H1 (cell line): ENCODE measurements around the gene ARID4A. TPM values are rescaled to one million over a fixed set of nuclear protein-coding genes. Genes with fewer than 3 reads are reported as not detected.

Source experiments
- CTCF ChIA-PET: fragments of 300-600 bp; sonication (Branson Sonifier 250); formaldehyde crosslinking; loops from one replicate; lab custom pipeline; 2021; ENCODE audit not compliant: partially characterized antibody; lab: Charles Lee
- POLR2A ChIA-PET: fragments of 300-600 bp; sonication (Branson Sonifier 250); formaldehyde crosslinking; loops from one replicate; lab custom pipeline; 2021; ENCODE audit warnings: inconsistent platforms; ENCODE audit not compliant: partially characterized antibody; lab: Charles Lee
- DNase-seq, 2 experiments: peaks; one replicate each; pipeline versions ENCODE4 v3.0.0 to v3.0.0-alpha.2; 2010 to 2022; ENCODE audit warnings: low spot score in 2 of 2, low read depth in 1 of 2, mixed read lengths in 1 of 2
- FAIRE-seq: peaks from 2 replicates; lab custom pipeline; 2011; peaks lifted over from hg19 to GRCh38; lab: Jason Lieb, UNC
- H2AFZ ChIP-seq: 2 replicates; pipeline ENCODE4 v1.8.1; 2012; ENCODE audit warnings: low read length, inconsistent platforms
- H2AK5ac ChIP-seq: 2 replicates; pipeline ENCODE4 v1.6.1; 2013; ENCODE audit warnings: low read depth, low read length
- H2BK120ac ChIP-seq: replicated peaks from 2 replicates; pipeline ENCODE3; 2013; ENCODE audit warnings: low read depth, low read length, inconsistent platforms
- H2BK12ac ChIP-seq: 2 replicates; pipeline ENCODE4 v1.6.1; 2013; ENCODE audit warnings: low read depth, low read length
- H2BK15ac ChIP-seq: 2 replicates; pipeline ENCODE4 v1.6.1; 2013; ENCODE audit warnings: low read length
- H2BK20ac ChIP-seq: 2 replicates; pipeline ENCODE4 v1.6.1; 2013; ENCODE audit warnings: low read length
- H2BK5ac ChIP-seq: 2 replicates; pipeline ENCODE4 v1.6.1; 2013; ENCODE audit warnings: low read depth, low read length
- H3K14ac ChIP-seq: 2 replicates; pipeline ENCODE4 v1.6.1; 2013; ENCODE audit warnings: inconsistent platforms; ENCODE audit not compliant: insufficient read length
- H3K18ac ChIP-seq: 2 replicates; pipeline ENCODE4 v1.6.1; 2013; ENCODE audit warnings: low read length; ENCODE audit errors: extremely low read depth
- H3K23ac ChIP-seq: 2 replicates; pipeline ENCODE4 v1.6.1; 2013; ENCODE audit warnings: inconsistent platforms; ENCODE audit not compliant: insufficient read length
- H3K23me2 ChIP-seq: 2 replicates; pipeline ENCODE4 v1.6.1; 2013; ENCODE audit warnings: low read depth, low read length
- H3K27ac ChIP-seq: 2 replicates; pipeline ENCODE4 v1.6.1; 2011; ENCODE audit warnings: low read depth, low read length, inconsistent platforms
- H3K27me3 ChIP-seq, 4 experiments: replicated peaks in 1 of 4; 1 replicate in 1 of 4; 2 replicates in 3 of 4; pipeline versions ENCODE4 v1.6.1 to v1.8.1; 2011 to 2013; ENCODE audit warnings: low read length in 3 of 4, mild to moderate bottlenecking in 3 of 4, inconsistent platforms in 2 of 4, mixed read lengths in 2 of 4, moderate library complexity in 1 of 4; ENCODE audit not compliant: control insufficient read depth in 3 of 4, insufficient read depth in 3 of 4; ENCODE audit errors: extremely low read depth in 1 of 4
- H3K36me3 ChIP-seq, 4 experiments: 2 replicates each; pipeline versions ENCODE4 v1.6.1 to v1.8.1; 2011 to 2013; ENCODE audit warnings: mild to moderate bottlenecking in 4 of 4, low read length in 3 of 4, moderate library complexity in 2 of 4, control low read depth in 1 of 4, inconsistent platforms in 1 of 4; ENCODE audit not compliant: insufficient read depth in 4 of 4, control insufficient read depth in 2 of 4
- H3K4ac ChIP-seq: replicated peaks from 2 replicates; pipeline ENCODE3; 2013; ENCODE audit warnings: low read length, low read depth, mixed read lengths, inconsistent platforms; ENCODE audit not compliant: insufficient read length
- H3K4me1 ChIP-seq, 4 experiments: replicated peaks in 1 of 4; 1 replicate in 1 of 4; 2 replicates in 3 of 4; pipeline versions ENCODE4 v1.6.1 to v1.8.1; 2011 to 2013; ENCODE audit warnings: low read length in 3 of 4, inconsistent platforms in 2 of 4, mixed read lengths in 1 of 4; ENCODE audit not compliant: insufficient read depth in 4 of 4, control insufficient read depth in 3 of 4
- H3K4me2 ChIP-seq, 2 experiments: 2 replicates each; pipeline versions ENCODE4 v1.6.1 to v1.8.1; 2011 to 2013; ENCODE audit warnings: low read depth in 2 of 2, low read length in 2 of 2, control low read depth in 1 of 2, inconsistent platforms in 1 of 2, mild to moderate bottlenecking in 1 of 2; ENCODE audit not compliant: insufficient read depth in 1 of 2
- H3K4me3 ChIP-seq, 4 experiments: fragments of 200-600, 300-600 bp in 1 of 4; sonication (generic), shearing (Covaris generic), sonication (Bioruptor Twin) in 1 of 4; 2 replicates each; pipeline versions ENCODE4 v1.5.1 to v1.8.1; 2011 to 2016; ENCODE audit warnings: low read length in 4 of 4, low read depth in 3 of 4, control low read depth in 2 of 4, inconsistent platforms in 2 of 4, mild to moderate bottlenecking in 2 of 4, mixed read lengths in 1 of 4, moderate library complexity in 1 of 4; ENCODE audit not compliant: insufficient read depth in 2 of 4; ENCODE audit errors: extremely low read depth in 1 of 4
- H3K56ac ChIP-seq: replicated peaks from 2 replicates; pipeline ENCODE3; 2013; ENCODE audit warnings: low read depth, mild to moderate bottlenecking, mixed read lengths, low read length, inconsistent platforms; ENCODE audit not compliant: insufficient read length
- H3K79me1 ChIP-seq: 2 replicates; pipeline ENCODE4 v1.6.1; 2013; ENCODE audit warnings: low read depth, low read length, control low read depth
- H3K79me2 ChIP-seq, 2 experiments: 2 replicates each; pipeline versions ENCODE4 v1.6.1 to v1.8.1; 2012 to 2013; ENCODE audit warnings: low read length in 2 of 2, mild to moderate bottlenecking in 2 of 2, inconsistent platforms in 1 of 2; ENCODE audit not compliant: insufficient read depth in 2 of 2, control insufficient read depth in 1 of 2
- H3K9ac ChIP-seq, 4 experiments: replicated peaks in 1 of 4; 1 replicate in 1 of 4; 2 replicates in 3 of 4; pipeline versions ENCODE4 v1.6.1 to v1.8.1; 2011 to 2013; ENCODE audit warnings: low read depth in 3 of 4, low read length in 3 of 4, control low read depth in 2 of 4, mild to moderate bottlenecking in 2 of 4, moderate library complexity in 2 of 4, inconsistent platforms in 1 of 4; ENCODE audit errors: extremely low read depth in 1 of 4
- H3K9me3 ChIP-seq, 2 experiments: 2 replicates each; pipeline versions ENCODE4 v1.6.1 to v1.8.1; 2012 to 2013; ENCODE audit warnings: mild to moderate bottlenecking in 2 of 2, moderate library complexity in 2 of 2, control low read depth in 1 of 2, inconsistent platforms in 1 of 2, low read depth in 1 of 2, low read length in 1 of 2, mixed read lengths in 1 of 2; ENCODE audit not compliant: insufficient read depth in 2 of 2
- H4K20me1 ChIP-seq, 2 experiments: replicated peaks in 1 of 2; 2 replicates each; pipeline versions ENCODE3 to v1.8.1; 2011 to 2013; ENCODE audit warnings: inconsistent platforms in 2 of 2, low read length in 2 of 2, mild to moderate bottlenecking in 1 of 2; ENCODE audit not compliant: insufficient read depth in 2 of 2, control insufficient read depth in 1 of 2
- H4K5ac ChIP-seq: 2 replicates; pipeline ENCODE4 v1.6.1; 2013; ENCODE audit warnings: low read length, low read depth, mixed read lengths, inconsistent platforms; ENCODE audit not compliant: insufficient read length
- H4K8ac ChIP-seq: 2 replicates; pipeline ENCODE4 v1.8.0; 2013; ENCODE audit warnings: mild to moderate bottlenecking, moderate library complexity, low read length, inconsistent platforms; ENCODE audit not compliant: insufficient read depth; ENCODE audit errors: extremely low read depth
- H4K91ac ChIP-seq: replicated peaks from 2 replicates; pipeline ENCODE3; 2013; ENCODE audit warnings: low read length, mixed read lengths, inconsistent platforms; ENCODE audit not compliant: insufficient read length
- ASH2L ChIP-seq: fragments of 200-600, 300-600 bp; sonication (generic); IDR thresholded peaks from one replicate; pipeline ENCODE4 v1.7.1; 2017; ENCODE audit warnings: low read length
- BCL11A ChIP-seq, 2 experiments: IDR thresholded peaks; one replicate each; pipeline ENCODE4 v1.6.1; 2011; ENCODE audit warnings: low read depth in 2 of 2, low read length in 2 of 2, mild to moderate bottlenecking in 2 of 2
- EZH2 ChIP-seq: fragments of 200-600 bp; sonication (generic); IDR thresholded peaks from 2 replicates; pipeline ENCODE4 v1.7.1; 2012; ENCODE audit warnings: low read depth, mild to moderate bottlenecking, moderate library complexity, low read length, inconsistent platforms; ENCODE audit not compliant: severe bottlenecking
- GABPA ChIP-seq: IDR thresholded peaks from 2 replicates; pipeline ENCODE4 v1.6.1; 2011; ENCODE audit warnings: mild to moderate bottlenecking, low read length, moderate library complexity, borderline replicate concordance; ENCODE audit not compliant: insufficient read depth
- POLR2AphosphoS5 ChIP-seq: IDR thresholded peaks from 2 replicates; pipeline ENCODE4 v1.6.1; 2011; ENCODE audit warnings: low read depth, low read length
- SIRT6 ChIP-seq: IDR thresholded peaks from one replicate; pipeline ENCODE4 v1.7.1; 2012; ENCODE audit warnings: low read length, inconsistent platforms
- USF2 ChIP-seq: IDR thresholded peaks from 2 replicates; pipeline ENCODE4 v1.6.1; 2011; ENCODE audit warnings: low read length, improper control_type of control experiment
- WGBS, 2 experiments: shearing (Covaris generic) in 1 of 2; methylation state at CpG; one replicate each; pipeline versions ENCODE4 v1.1.6 to v1.1.7; 2013 to 2015; ENCODE audit warnings: low lambda C conversion rate in 2 of 2, mixed read lengths in 2 of 2, inconsistent platforms in 1 of 2, low coverage in 1 of 2, missing lambda C conversion rate in 1 of 2; ENCODE audit not compliant: insufficient replicate concordance in 2 of 2, insufficient coverage in 1 of 2, insufficient read length in 1 of 2; ENCODE audit errors: extremely low coverage in 1 of 2, missing lambda C conversion rate in 1 of 2; 5-methylcytosine and 5-hydroxymethylcytosine counted together
- polyA plus RNA-seq, 7 experiments: library from polyadenylated mRNA; depleted of rRNA in 3 of 7; stranded (reverse) in 5 of 7; unstranded in 2 of 7; fragments of >200 nt in 5 of 7; fragments of 200-250 nt in 2 of 7; gene quantifications; 1 replicate in 5 of 7; 2 replicates in 1 of 7; 4 replicates in 1 of 7; pipeline versions ENCODE4 v1.2.1 to v1.2.3, GENCODE V29; 2011 to 2013; ENCODE audit warnings: missing spikeins in 2 of 7, mixed read lengths in 2 of 7
- total RNA-seq: library from RNA; stranded (reverse); fragmentation: NEBNext Ultra II Directional; extraction: Animal tissue kit (Norgen Biotek cat#: 25700); gene quantifications from 2 replicates; pipeline ENCODE4 v1.2.1, GENCODE V29; 2021
- TF ChIP-seq, protein P1 (sequence below): IDR thresholded peaks from 2 replicates; pipeline ENCODE4 v1.6.1; 2011; ENCODE audit warnings: low read depth, mild to moderate bottlenecking, low read length; ENCODE audit not compliant: insufficient read depth
- TF ChIP-seq, protein P2 (sequence below): IDR thresholded peaks from 2 replicates; pipeline ENCODE4 v1.6.1; 2012; ENCODE audit warnings: inconsistent platforms

The ARID4A gene
- total and polyA plus RNA-seq, 2 of the 8 experiments (the other 6 are each of a cell fraction or from before 2014, with no cell fraction given): 2.1 to 14.6 TPM

GRCh38 chr14:58258156-58258555 lies 40.2 kb upstream of the ARID4A start:
- Histone ChIP-seq H2AK5ac (no peak overlapping the region), H4K8ac (no peak overlapping the region), H3K23ac (no peak overlapping the region), H3K4me3 (no peak overlapping the region)
- no peak for FAIRE-seq
- TF ChIP-seq EZH2 (no peak), BCL11A (IDR thresholded peaks at IDR 0.05; ENCODE audit: low read depth in 2 of 2, low read length in 2 of 2) (no peak), GABPA (no peak), SIRT6 (no peak), USF2 (no peak), ASH2L (no peak), POLR2AphosphoS5 (no peak)
- TF ChIP-seq, protein P1, sequence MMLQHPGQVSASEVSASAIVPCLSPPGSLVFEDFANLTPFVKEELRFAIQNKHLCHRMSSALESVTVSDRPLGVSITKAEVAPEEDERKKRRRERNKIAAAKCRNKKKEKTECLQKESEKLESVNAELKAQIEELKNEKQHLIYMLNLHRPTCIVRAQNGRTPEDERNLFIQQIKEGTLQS: no peak
- TF ChIP-seq, protein P2, sequence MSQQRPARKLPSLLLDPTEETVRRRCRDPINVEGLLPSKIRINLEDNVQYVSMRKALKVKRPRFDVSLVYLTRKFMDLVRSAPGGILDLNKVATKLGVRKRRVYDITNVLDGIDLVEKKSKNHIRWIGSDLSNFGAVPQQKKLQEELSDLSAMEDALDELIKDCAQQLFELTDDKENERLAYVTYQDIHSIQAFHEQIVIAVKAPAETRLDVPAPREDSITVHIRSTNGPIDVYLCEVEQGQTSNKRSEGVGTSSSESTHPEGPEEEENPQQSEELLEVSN: no peak
- TF ChIP-seq, all 59 proteins: peak for 0
- H2BK20ac ChIP-seq: no peak overlapping the region
- H3K79me1 ChIP-seq: no peaks in the 10 kb centered on the region; the same call in 1 of the 2 replicates
- no peak overlapping the region for H3K27ac ChIP-seq
- 94% methylated on average over 4 of the region's 4 CpGs; no CpG with 5 or more reads in 1 of the 2 experiments for WGBS, 2 experiments
- H3K4me1 ChIP-seq: no peaks in the 10 kb centered on the region
- H3K4me2 ChIP-seq: no peak overlapping the region
- no peak overlapping the region for H3K18ac ChIP-seq
- DNase-seq: no peak
- no peak overlapping the region for H2AFZ ChIP-seq
- no peak overlapping the region for H3K56ac ChIP-seq
- H3K23me2 ChIP-seq: no peaks in the 10 kb centered on the region
- H2BK12ac ChIP-seq: no peak overlapping the region
- H2BK15ac ChIP-seq: no peak overlapping the region
- H2BK5ac ChIP-seq: no peak overlapping the region
- no peaks in the 10 kb centered on the region for H3K9me3 ChIP-seq
- no peaks in the 10 kb centered on the region; a peak in 1 of 4 replicates for H3K79me2 ChIP-seq
- no peak overlapping the region for H3K4ac ChIP-seq
- ChIA-PET CTCF (interaction anchor here (0.7 to 1.9 kb wide), 3 partner anchors 11 to 17 kb away, joined by 3 to 6 read pairs (median 3); partner anchors contain the start of gene PSMA3), POLR2A (interaction anchor here (0.5 to 1.6 kb wide), 7 partner anchors 15 to 89 kb away, joined by 3 to 5 read pairs (median 3); partner anchors contain the start of gene ARID4A)
- H4K5ac ChIP-seq: no peak overlapping the region
- H3K36me3 ChIP-seq: peaks cover 6 to 80% (median 40%) of the 10 kb centered on the region in 4 experiments; a peak in 7 of 8 replicates
- no peaks in the 10 kb centered on the region for H3K27me3 ChIP-seq
- no peak overlapping the region for H3K14ac ChIP-seq
- no peak overlapping the region for H2BK120ac ChIP-seq
- no peaks in the 10 kb centered on the region for H4K20me1 ChIP-seq
- H3K9ac ChIP-seq: no peak overlapping the region
- H4K91ac ChIP-seq: no peak overlapping the region
